NCI-H345 (cell line): ENCODE data around the gene RASSF1.

Experiments used
- DNase-seq: peaks from one replicate; lab custom pipeline; 2025; lab: John Stamatoyannopoulos, UW

The RASSF1 gene

GRCh38 chr3:50340448-50341329 is at the start of gene RASSF1:
Gene RASSF1 (minus strand): TSS chr3:50340836. CDS start chr3:50340805, 31 bp downstream.
- no peak for DNase-seq

- no peak for DNase-seq
These were observed 48.8 kb upstream of the RASSF1 start for GRCh38 chr3:50389414-50389767.

GRCh38 chr3:50388720-50389413 is 48.2 kb upstream of the RASSF1 start:
- no peak for DNase-seq

GRCh38 chr3:50388016-50388719 is 47.5 kb upstream of the RASSF1 start:
- no peak for DNase-seq

- no peak for DNase-seq
These were observed 45.1 kb upstream of the RASSF1 start for GRCh38 chr3:50385754-50386153.

- DNase-seq = no peak
These were observed 43.1 kb upstream of the RASSF1 start for GRCh38 chr3:50383750-50384149.

GRCh38 chr3:50382722-50383121 is 42.1 kb upstream of the RASSF1 start:
- DNase-seq = no peak

- no peak for DNase-seq
These were observed 40.7 kb upstream of the RASSF1 start for GRCh38 chr3:50381383-50381782.

- no peak for DNase-seq
These were observed 39.9 kb upstream of the RASSF1 start for GRCh38 chr3:50380405-50381085.

GRCh38 chr3:50378757-50379156 is 38.1 kb upstream of the RASSF1 start:
- no peak for DNase-seq

- no peak for DNase-seq
These were observed 37.4 kb upstream of the RASSF1 start for GRCh38 chr3:50378024-50378423.

- DNase-seq = no peak
These were observed 34.8 kb upstream of the RASSF1 start for GRCh38 chr3:50375258-50375931.

GRCh38 chr3:50374363-50375257 is 34.0 kb upstream of the RASSF1 start:
- DNase-seq = no peak

GRCh38 chr3:50373146-50374051 is 32.8 kb upstream of the RASSF1 start:
- no peak for DNase-seq

GRCh38 chr3:50372349-50372748 is 31.7 kb upstream of the RASSF1 start:
- DNase-seq = no peak

- DNase-seq = no peak
These were observed 30.6 kb upstream of the RASSF1 start for GRCh38 chr3:50371133-50371685.

- DNase-seq = no peak
These were observed 30.0 kb upstream of the RASSF1 start for GRCh38 chr3:50370594-50370993.

GRCh38 chr3:50369012-50369670 is 28.5 kb upstream of the RASSF1 start:
- no peak for DNase-seq

GRCh38 chr3:50365842-50366220 is 25.2 kb upstream of the RASSF1 start:
- DNase-seq = no peak
